CD14-positive monocyte (primary cell): ENCODE results near the gene PORCN. TPM values are rescaled to one million over a fixed set of nuclear protein-coding genes. Genes with fewer than 3 reads are reported as not detected.

ENCODE experiments used
- DNase-seq, 3 donors: peaks; one replicate each; pipeline ENCODE4 v3.0.0-alpha.2; 2011 to 2022
- H2AFZ ChIP-seq: 2 replicates; pipeline ENCODE4 v1.6.0; 2012; ENCODE audit warnings: mild to moderate bottlenecking, low read depth, low read length, inconsistent platforms; ENCODE audit not compliant: insufficient read depth, poor library complexity, severe bottlenecking
- H3K27ac ChIP-seq, 2 donors: 1 replicate in 1 of 2; 2 replicates in 1 of 2; pipeline ENCODE4 v1.5.1; 2012 to 2013; ENCODE audit warnings: low read length in 2 of 2, control low read depth in 1 of 2, inconsistent platforms in 1 of 2, low read depth in 1 of 2, mild to moderate bottlenecking in 1 of 2
- H3K27me3 ChIP-seq, 2 donors: one replicate each; pipeline versions ENCODE4 v1.6.0 to v1.6.1; 2011 to 2013; ENCODE audit warnings: low read length in 2 of 2; ENCODE audit not compliant: control insufficient read depth in 2 of 2, insufficient read depth in 2 of 2
- H3K36me3 ChIP-seq, 2 donors: replicated peaks in 1 of 2; 1 replicate in 1 of 2; 2 replicates in 1 of 2; pipeline versions ENCODE4 v1.5.1 to v1.6.1; 2012 to 2013; ENCODE audit warnings: low read length in 2 of 2, control low read depth in 1 of 2, inconsistent platforms in 1 of 2, mild to moderate bottlenecking in 1 of 2; ENCODE audit not compliant: insufficient read depth in 2 of 2, control insufficient read depth in 1 of 2
- H3K4me1 ChIP-seq, 2 donors: 1 replicate in 1 of 2; 2 replicates in 1 of 2; pipeline versions ENCODE4 v1.5.1 to v1.6.1; 2012 to 2013; ENCODE audit warnings: low read length in 2 of 2, control low read depth in 1 of 2, inconsistent platforms in 1 of 2, mild to moderate bottlenecking in 1 of 2, moderate library complexity in 1 of 2; ENCODE audit not compliant: insufficient read depth in 2 of 2, control insufficient read depth in 1 of 2
- H3K4me2 ChIP-seq: replicated peaks from 2 replicates; pipeline ENCODE3; 2012; ENCODE audit warnings: low read length, moderate library complexity, mild to moderate bottlenecking; ENCODE audit not compliant: poor library complexity, severe bottlenecking; ENCODE audit errors: extremely low read depth
- H3K4me3 ChIP-seq, 3 experiments: fragments of 200-600 bp in 1 of 3; sonication (generic) in 1 of 3; replicated peaks in 1 of 3; 1 replicate in 2 of 3; 2 replicates in 1 of 3; pipeline ENCODE4 v1.5.1; 2011 to 2013; ENCODE audit warnings: low read length in 3 of 3, mild to moderate bottlenecking in 3 of 3, control low read depth in 2 of 3, low read depth in 2 of 3, inconsistent platforms in 1 of 3, moderate library complexity in 1 of 3
- H3K79me2 ChIP-seq: 2 replicates; pipeline ENCODE4 v1.6.0; 2012; ENCODE audit warnings: mild to moderate bottlenecking, control low read depth, inconsistent platforms, low read length, moderate library complexity; ENCODE audit not compliant: insufficient read depth
- H3K9ac ChIP-seq: 2 replicates; pipeline ENCODE4 v1.6.0; 2017; ENCODE audit warnings: low read length, mild to moderate bottlenecking; ENCODE audit not compliant: insufficient read depth, poor library complexity, severe bottlenecking
- H3K9me3 ChIP-seq, 2 donors: replicated peaks in 1 of 2; 1 replicate in 1 of 2; 2 replicates in 1 of 2; pipeline versions ENCODE4 v1.5.1 to v1.6.1; 2012 to 2013; ENCODE audit warnings: low read length in 2 of 2, control low read depth in 1 of 2; ENCODE audit not compliant: control insufficient read depth in 1 of 2, insufficient read depth in 1 of 2
- H4K20me1 ChIP-seq: 2 replicates; pipeline ENCODE4 v1.6.0; 2012; ENCODE audit warnings: mild to moderate bottlenecking, low read length, control low read depth, moderate library complexity; ENCODE audit not compliant: insufficient read depth
- H3K27ac Mint-ChIP-seq, 7 donors: one replicate each; pipeline ENCODE4 v1.8.0; 2020; ENCODE audit warnings: mild to moderate bottlenecking in 7 of 7, mixed read lengths in 7 of 7, moderate library complexity in 6 of 7, inconsistent platforms in 2 of 7
- H3K27me3 Mint-ChIP-seq, 3 donors: one replicate each; pipeline ENCODE4 v1.8.0; 2021 to 2022; ENCODE audit warnings: low read depth in 3 of 3, mild to moderate bottlenecking in 3 of 3, mixed read lengths in 3 of 3, moderate library complexity in 3 of 3, inconsistent platforms in 1 of 3
- H3K36me3 Mint-ChIP-seq, 2 donors: one replicate each; pipeline ENCODE4 v1.8.0; 2020; ENCODE audit warnings: mixed read lengths in 2 of 2, inconsistent platforms in 1 of 2, mild to moderate bottlenecking in 1 of 2
- H3K4me1 Mint-ChIP-seq: one replicate; pipeline ENCODE4 v1.8.0; 2020; ENCODE audit warnings: mild to moderate bottlenecking, mixed read lengths
- H3K4me3 Mint-ChIP-seq, 2 donors: one replicate each; pipeline ENCODE4 v1.8.0; 2020; ENCODE audit warnings: mild to moderate bottlenecking in 2 of 2, mixed read lengths in 2 of 2, moderate library complexity in 1 of 2
- H3K9me3 Mint-ChIP-seq, 7 donors: one replicate each; pipeline ENCODE4 v1.8.0; 2020 to 2022; ENCODE audit warnings: mixed read lengths in 7 of 7, mild to moderate bottlenecking in 6 of 7, moderate library complexity in 6 of 7, inconsistent platforms in 2 of 7
- WGBS: methylation state at CpG from one replicate; pipeline ENCODE4 v1.1.5; 2013; ENCODE audit warnings: missing lambda C conversion rate; ENCODE audit not compliant: insufficient coverage; 5-methylcytosine and 5-hydroxymethylcytosine counted together
- intact Hi-C, 2 donors: fragments of 100-400 bp; cut with micrococcal nuclease; formaldehyde crosslinking; loops; one replicate each; pipeline versions ENCODE4 v1.15.0 to v1.15.1; 2023
- polyA plus RNA-seq, 3 donors: library from polyadenylated mRNA; depleted of rRNA in 1 of 3; unstranded in 2 of 3; stranded (reverse) in 1 of 3; fragments of 300-500 nt in 2 of 3; fragments of >200 nt in 1 of 3; fragmentation: Illumina TruSeq in 2 of 3; gene quantifications; 1 replicate in 2 of 3; 2 replicates in 1 of 3; pipeline ENCODE4 v1.2.3, GENCODE V29; 2012 to 2021
- TF ChIP-seq, protein P1 (sequence below): fragments of 200-600 bp; IDR thresholded peaks from one replicate; pipeline ENCODE4 v1.8.0; 2022; ENCODE audit warnings: antibody characterized with exemption, mild to moderate bottlenecking

Gene PORCN
- polyA plus RNA-seq, 3 donors, result 7.5 to 10.5 (median 7.8) TPM

DNA sequence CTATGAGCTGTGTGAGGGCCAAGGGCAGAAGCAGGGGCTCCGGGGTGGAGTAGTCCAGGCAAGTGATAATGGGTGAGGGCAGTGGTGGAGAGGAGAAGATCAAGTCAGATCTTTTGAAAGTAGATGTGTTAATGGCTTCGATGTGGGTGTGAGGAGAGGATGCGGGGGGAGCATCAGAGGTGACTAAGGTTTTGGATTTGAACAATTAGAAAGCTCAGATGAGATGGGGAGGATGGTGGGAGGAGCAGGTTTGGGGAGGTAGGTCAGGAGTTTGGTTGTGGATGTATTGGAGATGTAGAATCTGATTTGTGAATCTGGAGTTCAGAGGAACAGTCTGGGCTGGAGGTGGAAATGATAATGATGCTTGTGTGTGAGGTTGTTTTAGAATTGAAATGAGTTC lies 28.2 kb upstream of the PORCN start:
- intact Hi-C loops, result loop anchor here in 1 of 2 donors (10.0 kb wide), 1 partner anchor 324 kb away; the partner anchor contains the start of gene HDAC6
- Histone ChIP-seq H3K36me3 (peaks cover 24 to 50% of the 10 kb centered on the region in 2 donors), H3K4me3 (no peak overlapping the region), H3K4me1 (peaks cover 8 to 16% of the 10 kb centered on the region in 2 donors), H2AFZ (no peak overlapping the region), H3K27ac (no peak overlapping the region), H3K27me3 (no peaks in the 10 kb centered on the region), H3K9ac (no peak overlapping the region), H3K9me3 (no peaks in the 10 kb centered on the region), H3K4me2 (no peak overlapping the region), H4K20me1 (no peaks in the 10 kb centered on the region), H3K79me2 (peaks cover 22% of the 10 kb centered on the region)
- H3K36me3 Mint-ChIP-seq, result peaks cover 40 to 46% of the 10 kb centered on the region in 2 donors
- no peak for DNase-seq
- H3K4me3 Mint-ChIP-seq, result no peak overlapping the region
- peak overlapping the region in 1 of 7 donors; percentile 79 for H3K27ac Mint-ChIP-seq
- peaks cover 0 to 5% (median 2%) of the 10 kb centered on the region in 3 donors for H3K27me3 Mint-ChIP-seq
- peaks cover 14% of the 10 kb centered on the region for H3K4me1 Mint-ChIP-seq
- TF ChIP-seq, protein P1, sequence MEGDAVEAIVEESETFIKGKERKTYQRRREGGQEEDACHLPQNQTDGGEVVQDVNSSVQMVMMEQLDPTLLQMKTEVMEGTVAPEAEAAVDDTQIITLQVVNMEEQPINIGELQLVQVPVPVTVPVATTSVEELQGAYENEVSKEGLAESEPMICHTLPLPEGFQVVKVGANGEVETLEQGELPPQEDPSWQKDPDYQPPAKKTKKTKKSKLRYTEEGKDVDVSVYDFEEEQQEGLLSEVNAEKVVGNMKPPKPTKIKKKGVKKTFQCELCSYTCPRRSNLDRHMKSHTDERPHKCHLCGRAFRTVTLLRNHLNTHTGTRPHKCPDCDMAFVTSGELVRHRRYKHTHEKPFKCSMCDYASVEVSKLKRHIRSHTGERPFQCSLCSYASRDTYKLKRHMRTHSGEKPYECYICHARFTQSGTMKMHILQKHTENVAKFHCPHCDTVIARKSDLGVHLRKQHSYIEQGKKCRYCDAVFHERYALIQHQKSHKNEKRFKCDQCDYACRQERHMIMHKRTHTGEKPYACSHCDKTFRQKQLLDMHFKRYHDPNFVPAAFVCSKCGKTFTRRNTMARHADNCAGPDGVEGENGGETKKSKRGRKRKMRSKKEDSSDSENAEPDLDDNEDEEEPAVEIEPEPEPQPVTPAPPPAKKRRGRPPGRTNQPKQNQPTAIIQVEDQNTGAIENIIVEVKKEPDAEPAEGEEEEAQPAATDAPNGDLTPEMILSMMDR, result no peak
- H3K9me3 Mint-ChIP-seq, result peaks cover 0 to 11% (median 1%) of the 10 kb centered on the region in 7 donors
- 98% methylated on average over 3 of the region's 3 CpGs for WGBS

DNA sequence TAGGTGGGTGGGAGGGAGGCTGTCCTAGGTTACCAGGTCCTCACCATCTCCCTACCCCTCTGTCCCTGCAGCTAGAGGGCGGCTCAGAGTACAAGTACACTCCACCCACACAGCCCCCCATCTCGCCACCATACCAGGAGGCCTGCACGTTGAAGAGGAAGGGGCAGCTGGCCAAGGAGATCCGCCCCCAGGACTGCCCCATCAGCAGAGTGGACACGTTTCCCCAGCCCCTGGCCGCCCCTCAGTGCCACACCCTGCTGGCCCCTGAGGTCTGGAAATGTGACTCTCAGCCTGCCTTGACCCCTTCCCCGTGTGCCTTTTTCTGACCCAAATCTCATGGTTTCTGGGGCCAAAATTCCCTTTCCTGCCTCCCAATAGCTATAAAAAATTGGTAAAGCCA lies 26.3 kb upstream of the PORCN start:
- no peak for DNase-seq
- H2AFZ ChIP-seq, result no peak overlapping the region
- H3K27me3 Mint-ChIP-seq, result peaks cover 0 to 5% (median 2%) of the 10 kb centered on the region in 3 donors
- H3K4me3 ChIP-seq, result no peak overlapping the region
- H3K4me1 Mint-ChIP-seq, result peaks cover 5% of the 10 kb centered on the region
- no peak overlapping the region for H3K9ac ChIP-seq
- peaks cover 6% of the 10 kb centered on the region for H3K79me2 ChIP-seq
- intact Hi-C loops, result loop anchor here in 1 of 2 donors (10.0 kb wide), 1 partner anchor 322 kb away; the partner anchor contains the start of gene HDAC6
- no CpG with 5 or more reads among the region's 7 CpGs for WGBS
- H3K9me3 Mint-ChIP-seq, result peaks cover 0 to 3% (median 0%) of the 10 kb centered on the region in 7 donors
- no peak overlapping the region for H3K27ac ChIP-seq
- H3K27ac Mint-ChIP-seq, result peak overlapping the region in 2 of 7 donors; percentile 33 to 46
- H4K20me1 ChIP-seq, result no peaks in the 10 kb centered on the region
- H3K36me3 ChIP-seq, result peaks cover 26 to 54% of the 10 kb centered on the region in 2 donors
- H3K9me3 ChIP-seq, result no peaks in the 10 kb centered on the region
- H3K4me2 ChIP-seq, result no peak overlapping the region
- no peak overlapping the region for H3K4me3 Mint-ChIP-seq
- TF ChIP-seq, protein P1, result no peak
- peaks cover 40 to 46% of the 10 kb centered on the region in 2 donors for H3K36me3 Mint-ChIP-seq
- H3K4me1 ChIP-seq, result peaks cover 0 to under 1% of the 10 kb centered on the region in 2 donors
- H3K27me3 ChIP-seq, result no peaks in the 10 kb centered on the region
